ENCODE results near the gene EIF2AK3. TPM values are rescaled to one million over a fixed set of nuclear protein-coding genes. Genes with fewer than 3 reads are reported as not detected.

EIF2AK3 gene
- total RNA-seq, 1 experiment from 2014 or later = 19.3 TPM

GRCh38 chr2:88543541-88544057, 83.7 kb downstream of the EIF2AK3 start:
- Histone ChIP-seq H3K79me1 (ENCODE audit: insufficient read depth, low read depth, low read length, poor library complexity, severe bottlenecking) (no peaks in the 10 kb centered on the region), H3K27ac (ENCODE audit: insufficient read length, low read depth, low read length) (no peak overlapping the region), H2AFZ (ENCODE audit: low read length) (no peak overlapping the region), H2AK5ac (ENCODE audit: insufficient read length, low read length) (no peak overlapping the region), H2BK12ac (ENCODE audit: insufficient read length, low read depth, low read length) (no peak overlapping the region), H3T11ph (ENCODE audit: low read length) (no peak overlapping the region), H2BK5ac (ENCODE audit: insufficient read length, low read length) (no peak overlapping the region), H3K4ac (ENCODE audit: low read depth, low read length) (no peak overlapping the region), H2BK15ac (ENCODE audit: low read depth, low read length) (no peak overlapping the region), H3K14ac (ENCODE audit: insufficient read depth, low read length) (no peak overlapping the region), H2BK20ac (ENCODE audit: low read depth, low read length, poor library complexity, severe bottlenecking) (no peak overlapping the region), H3K79me2 (ENCODE audit: insufficient read depth, low read length) (no peaks in the 10 kb centered on the region), H3K18ac (ENCODE audit: insufficient read length, low read depth, low read length) (no peak overlapping the region), H4K8ac (replicated peaks; ENCODE audit: insufficient read length, low read depth, low read length) (no peak overlapping the region), H3K9ac (ENCODE audit: extremely low read depth, insufficient read length, low read length) (no peak overlapping the region), H2BK120ac (ENCODE audit: low read depth, low read length, poor library complexity, severe bottlenecking) (no peak overlapping the region), H3K4me2 (ENCODE audit: insufficient read depth, insufficient read length, low read length) (no peak overlapping the region), H3K4me1 (ENCODE audit: insufficient read depth, low read length) (no peaks in the 10 kb centered on the region), H3K56ac (ENCODE audit: insufficient read length, low read depth, low read length) (no peak overlapping the region), H3K9me3 (ENCODE audit: control insufficient read depth, low read depth, low read length) (no peaks in the 10 kb centered on the region), H3K23ac (ENCODE audit: insufficient read length, low read depth, low read length) (no peak overlapping the region), H4K91ac (ENCODE audit: insufficient read length, low read depth, low read length) (no peak overlapping the region), H3K23me2 (ENCODE audit: insufficient read length, low read depth, low read length, poor library complexity, severe bottlenecking) (no peaks in the 10 kb centered on the region), H3K27me3 (ENCODE audit: insufficient read depth, low read length) (peaks cover 2% of the 10 kb centered on the region; the same call in 1 of the 2 replicates), H4K20me1 (ENCODE audit: control insufficient read depth, insufficient read depth, insufficient read length) (no peaks in the 10 kb centered on the region), H4K5ac (ENCODE audit: insufficient read length, low read depth, low read length) (no peak overlapping the region)
- Mint-ChIP-seq H3K27ac (no peak overlapping the region), H3K4me1 (peaks cover 5 to 9% of the 10 kb centered on the region in 2 experiments), H3K4me3 (no peak overlapping the region), H3K9me3 (peaks cover 3% of the 10 kb centered on the region in 2 experiments; a peak in 3 of 5 replicates), H3K36me3 (ENCODE audit: insufficient read depth in 1 of 3, low read depth in 3 of 3) (peaks cover 7 to 14% (median 8%) of the 10 kb centered on the region in 3 experiments), H3K27me3 (ENCODE audit: low read depth) (no peaks in the 10 kb centered on the region; the same call in none of the 2 replicates)
- WGBS (ENCODE audit: extremely low coverage, insufficient read length, low lambda C conversion rate) = no CpG with 5 or more reads among the region's 6 CpGs
- TF ChIP-seq CTCF (conservative IDR thresholded peaks at IDR 0.05) = no peak
- DNase-seq = no peak
